GM19463 (cell line): ENCODE results near the gene DNAH11.

Experiments
- ATAC-seq: cut with Tn5 transposase; IDR thresholded peaks from one replicate; pipeline ENCODE4 v1.9.1; 2021; ENCODE audit warnings: mild to moderate bottlenecking, moderate library complexity; ENCODE audit not compliant: unreplicated experiment

Gene DNAH11

GRCh38 chr7:21550076-21550475 lies 7.2 kb downstream of the DNAH11 start:
- ATAC-seq, result no peak

GRCh38 chr7:21550821-21551531 lies 8.1 kb downstream of the DNAH11 start:
- ATAC-seq, result no peak

GRCh38 chr7:21562385-21562784 lies 19.5 kb downstream of the DNAH11 start:
- no peak for ATAC-seq

GRCh38 chr7:21565614-21566013 lies 22.8 kb downstream of the DNAH11 start:
- ATAC-seq, result no peak

GRCh38 chr7:21566094-21566493 lies 23.3 kb downstream of the DNAH11 start:
- no peak for ATAC-seq

GRCh38 chr7:21568762-21569161 lies 25.9 kb downstream of the DNAH11 start:
- ATAC-seq, result no peak

GRCh38 chr7:21572331-21573313 lies 29.8 kb downstream of the DNAH11 start:
- ATAC-seq, result no peak

- ATAC-seq, result peak; percentile 42
Measured at GRCh38 chr7:21579341-21580072, 36.7 kb downstream of the DNAH11 start.

- ATAC-seq, result peak; percentile 57
Measured at GRCh38 chr7:21580073-21580521, 37.3 kb downstream of the DNAH11 start.

GRCh38 chr7:21585070-21585724 lies 42.4 kb downstream of the DNAH11 start:
- ATAC-seq, result no peak

GRCh38 chr7:21587139-21587784 lies 44.4 kb downstream of the DNAH11 start:
- no peak for ATAC-seq

- ATAC-seq, result no peak
Measured at GRCh38 chr7:21596801-21597200, 54.0 kb downstream of the DNAH11 start.

GRCh38 chr7:21603462-21603861 lies 60.6 kb downstream of the DNAH11 start:
- ATAC-seq, result no peak

- no peak for ATAC-seq
Measured at GRCh38 chr7:21603972-21604749, 61.3 kb downstream of the DNAH11 start.

GRCh38 chr7:21605008-21605585 lies 62.3 kb downstream of the DNAH11 start:
- no peak for ATAC-seq

- no peak for ATAC-seq
Measured at GRCh38 chr7:21608465-21608864, 65.6 kb downstream of the DNAH11 start.

- ATAC-seq, result no peak
Measured at GRCh38 chr7:21611129-21611528, 68.3 kb downstream of the DNAH11 start.

- ATAC-seq, result no peak
Measured at GRCh38 chr7:21616091-21616490, 73.3 kb downstream of the DNAH11 start.
